ENCODE results near the gene TIMM10B.

DNA sequence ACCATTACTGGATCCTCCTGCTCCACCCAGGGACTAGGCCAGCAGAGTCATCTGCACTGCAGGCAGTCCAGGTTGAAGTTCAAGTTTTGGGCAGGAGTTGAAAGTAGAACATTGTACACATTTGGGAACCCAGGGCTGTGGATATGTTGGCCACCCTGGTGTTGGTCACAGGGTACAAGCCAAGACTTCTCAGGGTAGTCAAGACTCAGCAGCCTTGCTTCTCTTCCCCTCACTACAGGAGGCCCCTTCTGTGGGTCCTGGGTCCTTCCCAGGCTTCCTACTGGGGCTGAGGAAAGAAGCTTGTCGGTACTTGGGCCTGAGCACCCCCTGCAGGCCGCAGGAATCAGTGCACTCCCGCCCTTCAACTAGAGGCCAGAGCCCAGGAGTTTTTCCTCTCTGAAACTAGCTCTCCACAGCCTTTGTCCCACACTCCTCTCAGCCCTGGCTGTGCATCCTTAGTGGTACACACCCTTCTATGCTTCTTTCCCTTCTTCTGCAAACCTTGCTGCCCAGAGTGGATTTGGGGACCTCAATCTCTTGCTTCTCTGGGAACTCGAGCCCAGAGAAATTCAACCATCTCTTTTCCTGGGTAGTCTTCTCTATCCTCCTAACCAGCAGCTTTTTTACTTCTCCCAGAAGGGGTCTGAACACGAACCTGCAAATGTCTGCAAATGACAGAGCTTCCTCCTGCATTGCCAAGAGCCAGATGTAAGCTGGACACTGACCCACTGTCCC, 37.9 kb upstream of the TIMM10B start:
- TF ChIP-seq TAF1 (IDR thresholded peaks at IDR 0.05; ENCODE audit: borderline replicate concordance, insufficient read depth, low read length): no peak
- TF ChIP-seq POLR2AphosphoS5 (IDR thresholded peaks at IDR 0.05; ENCODE audit: low read depth, low read length): no peak
